Neural progenitor cell (in vitro differentiated cells): ENCODE results near the gene CEND1. TPM values are rescaled to one million over a fixed set of nuclear protein-coding genes. Genes with fewer than 3 reads are reported as not detected.

Experiments used
- DNase-seq: peaks from one replicate; pipeline ENCODE4 v3.0.0-alpha.2; 2016; ENCODE audit warnings: low spot score
- H2AFZ ChIP-seq: fragments of 200-600 bp; sonication (generic); replicated peaks from 2 replicates; pipeline ENCODE4 v1.6.1; 2016; ENCODE audit warnings: antibody characterized with exemption
- H3F3A ChIP-seq: fragments of 200-600 bp; sonication (generic); 2 replicates; pipeline ENCODE4 v1.6.1; 2016; ENCODE audit warnings: antibody characterized with exemption, low read depth
- H3K27ac ChIP-seq: fragments of 200-600 bp; sonication (generic); 2 replicates; pipeline ENCODE4 v1.5.1; 2016; ENCODE audit warnings: mild to moderate bottlenecking
- H3K27me3 ChIP-seq: fragments of 200-600 bp; sonication (generic); 2 replicates; pipeline ENCODE4 v1.6.1; 2016; ENCODE audit warnings: mild to moderate bottlenecking, moderate library complexity
- H3K36me3 ChIP-seq: fragments of 200-600 bp; sonication (generic); 2 replicates; pipeline ENCODE4 v1.5.1; 2016
- H3K4me1 ChIP-seq: fragments of 200-600 bp; sonication (generic); 2 replicates; pipeline ENCODE4 v1.6.1; 2016; ENCODE audit warnings: mixed run types
- H3K4me2 ChIP-seq: fragments of 200-600 bp; sonication (generic); 2 replicates; pipeline ENCODE4 v1.6.1; 2016
- H3K4me3 ChIP-seq: fragments of 200-600 bp; sonication (generic); 2 replicates; pipeline ENCODE4 v1.5.1; 2016
- H3K79me2 ChIP-seq: fragments of 200-600 bp; sonication (generic); 2 replicates; pipeline ENCODE4 v1.6.1; 2016; ENCODE audit warnings: low read depth
- H3K9ac ChIP-seq: fragments of 200-600 bp; sonication (generic); 2 replicates; pipeline ENCODE4 v1.6.1; 2016
- H3K9me3 ChIP-seq: fragments of 200-600 bp; sonication (generic); 2 replicates; pipeline ENCODE4 v1.5.1; 2016; ENCODE audit warnings: low read depth
- H4K20me1 ChIP-seq: fragments of 200-600 bp; sonication (generic); 2 replicates; pipeline ENCODE4 v1.6.1; 2016; ENCODE audit warnings: low read depth
- H3K27ac Mint-ChIP-seq: 3 replicates; pipeline ENCODE4 v1.8.0; 2021; ENCODE audit warnings: mixed read lengths
- H3K27me3 Mint-ChIP-seq: 2 replicates; pipeline ENCODE4 v1.8.0; 2022; ENCODE audit warnings: low read depth, mild to moderate bottlenecking, inconsistent platforms, moderate library complexity, mixed read lengths; ENCODE audit not compliant: insufficient read depth
- H3K36me3 Mint-ChIP-seq: 3 replicates; pipeline ENCODE4 v1.8.0; 2021; ENCODE audit warnings: mixed read lengths
- H3K4me1 Mint-ChIP-seq: 3 replicates; pipeline ENCODE4 v1.8.0; 2021; ENCODE audit warnings: mixed read lengths
- H3K4me3 Mint-ChIP-seq: 3 replicates; pipeline ENCODE4 v1.8.0; 2021; ENCODE audit warnings: mild to moderate bottlenecking, moderate library complexity, mixed read lengths
- H3K9me3 Mint-ChIP-seq: 3 replicates; pipeline ENCODE4 v1.8.0; 2020; ENCODE audit warnings: mixed read lengths
- CTCF ChIP-seq: fragments of 200-600 bp; sonication (generic); IDR thresholded peaks from 2 replicates; pipeline ENCODE4 v1.5.1; 2017; ENCODE audit warnings: antibody characterized with exemption, mild to moderate bottlenecking
- EZH2 ChIP-seq: fragments of 200-600 bp; sonication (generic); IDR thresholded peaks from 2 replicates; pipeline ENCODE4 v1.6.1; 2017; ENCODE audit warnings: antibody characterized with exemption, mild to moderate bottlenecking, moderate library complexity
- EZH2phosphoT487 ChIP-seq: fragments of 200-600 bp; sonication (generic); IDR thresholded peaks from 2 replicates; pipeline ENCODE4 v1.6.1; 2017; ENCODE audit warnings: antibody characterized with exemption
- total RNA-seq: library from RNA; depleted of rRNA; stranded (reverse); fragments of >200 nt; gene quantifications from 2 replicates; pipeline ENCODE4 v1.2.3, GENCODE V29; 2015; ENCODE audit warnings: low replicate concordance

Gene CEND1
- total RNA-seq, 1 donor from 2014 or later: 0.94 TPM

GRCh38 chr11:825366-826226, 35.7 kb upstream of the CEND1 start:
- Histone ChIP-seq H3K4me2 (no peak overlapping the region), H3K27ac (no peak overlapping the region), H3K36me3 (no peaks in the 10 kb centered on the region), H4K20me1 (peaks cover 63% of the 10 kb centered on the region), H3K9ac (no peak overlapping the region), H3K4me3 (no peak overlapping the region), H3K79me2 (peaks cover 3% of the 10 kb centered on the region), H3K9me3 (no peaks in the 10 kb centered on the region), H3K27me3 (peaks cover 57% of the 10 kb centered on the region), H2AFZ (no peak overlapping the region), H3F3A (peaks cover 42% of the 10 kb centered on the region), H3K4me1 (peaks cover 35% of the 10 kb centered on the region)
- no peak overlapping the region for H3K27ac Mint-ChIP-seq
- H3K36me3 Mint-ChIP-seq: peaks cover 4% of the 10 kb centered on the region
- H3K4me3 Mint-ChIP-seq: no peak overlapping the region
- H3K9me3 Mint-ChIP-seq: no peaks in the 10 kb centered on the region
- peaks cover 33% of the 10 kb centered on the region for H3K4me1 Mint-ChIP-seq
- peaks cover 30% of the 10 kb centered on the region for H3K27me3 Mint-ChIP-seq
- TF ChIP-seq EZH2phosphoT487: no peak
- no peak for TF ChIP-seq EZH2
- no peak for TF ChIP-seq CTCF
- no peak for DNase-seq

- Histone ChIP-seq H3K4me2 (no peak overlapping the region), H2AFZ (no peak overlapping the region), H3K9ac (no peak overlapping the region), H4K20me1 (peaks cover 69% of the 10 kb centered on the region), H3K36me3 (no peaks in the 10 kb centered on the region), H3K9me3 (no peaks in the 10 kb centered on the region), H3K27me3 (peaks cover 50% of the 10 kb centered on the region), H3F3A (peaks cover 37% of the 10 kb centered on the region), H3K4me3 (no peak overlapping the region), H3K79me2 (peaks cover 9% of the 10 kb centered on the region), H3K4me1 (peaks cover 31% of the 10 kb centered on the region), H3K27ac (no peak overlapping the region)
- H3K27me3 Mint-ChIP-seq: peaks cover 25% of the 10 kb centered on the region
- peaks cover 33% of the 10 kb centered on the region for H3K4me1 Mint-ChIP-seq
- H3K9me3 Mint-ChIP-seq: no peaks in the 10 kb centered on the region
- H3K27ac Mint-ChIP-seq: no peak overlapping the region
- H3K36me3 Mint-ChIP-seq: peaks cover 4% of the 10 kb centered on the region
- DNase-seq: no peak
- no peak overlapping the region for H3K4me3 Mint-ChIP-seq
- no peak for TF ChIP-seq EZH2
- no peak for TF ChIP-seq CTCF
- no peak for TF ChIP-seq EZH2phosphoT487
Observed at GRCh38 chr11:824942-825341, 35.1 kb upstream of the CEND1 start.

DNA sequence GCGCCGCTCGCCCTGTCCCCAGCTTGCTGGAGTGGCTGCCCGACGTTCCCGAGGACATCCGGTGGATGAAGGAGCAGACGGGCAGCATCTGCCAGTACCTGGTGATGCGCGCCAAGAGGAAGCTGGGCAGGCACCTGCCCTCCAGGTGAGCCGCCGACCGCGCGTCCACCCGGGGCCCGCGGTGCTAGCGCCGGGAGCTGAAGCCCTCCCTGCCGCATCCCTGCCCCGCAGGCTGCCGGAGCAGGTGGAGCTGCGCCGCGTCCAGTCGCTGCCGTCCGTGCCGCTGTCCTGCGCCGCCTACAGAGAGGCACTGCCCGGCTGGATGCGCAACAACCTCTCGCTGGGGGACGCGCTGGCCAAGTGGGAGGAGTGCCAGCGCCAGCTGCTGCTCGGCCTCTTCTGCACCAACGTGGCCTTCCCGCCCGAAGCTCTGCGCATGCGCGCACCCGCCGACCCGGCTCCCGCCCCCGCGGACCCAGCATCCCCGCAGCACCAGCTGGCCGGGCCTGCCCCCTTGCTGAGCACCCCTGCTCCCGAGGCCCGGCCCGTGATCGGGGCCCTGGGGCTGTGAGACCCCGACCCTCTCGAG, 34.5 kb upstream of the CEND1 start:
- Histone ChIP-seq H3K4me3 (no peak overlapping the region), H3K79me2 (peaks cover 9% of the 10 kb centered on the region), H3K9ac (no peak overlapping the region), H3F3A (peaks cover 35% of the 10 kb centered on the region), H3K36me3 (no peaks in the 10 kb centered on the region), H2AFZ (no peak overlapping the region), H3K4me2 (no peak overlapping the region), H3K9me3 (no peaks in the 10 kb centered on the region), H3K27me3 (peaks cover 45% of the 10 kb centered on the region), H3K27ac (no peak overlapping the region), H4K20me1 (peaks cover 68% of the 10 kb centered on the region), H3K4me1 (peaks cover 25% of the 10 kb centered on the region)
- Mint-ChIP-seq H3K4me3 (no peak overlapping the region), H3K4me1 (peaks cover 30% of the 10 kb centered on the region), H3K9me3 (no peaks in the 10 kb centered on the region), H3K27ac (no peak overlapping the region), H3K27me3 (peaks cover 25% of the 10 kb centered on the region), H3K36me3 (peaks cover 4% of the 10 kb centered on the region)
- DNase-seq: no peak
- no peak for TF ChIP-seq EZH2phosphoT487
- no peak for TF ChIP-seq EZH2
- no peak for TF ChIP-seq CTCF
